Measurements from ENCODE around the gene SPON2.
A peak's percentile ranks its signal among the peaks of the same experiment; 100 is the strongest.
"Not testable (repeated sequence)": the region's sequence is repeated elsewhere in the genome, so short reads cannot be mapped to it uniquely, and the experiment has no call there.

The SPON2 gene

DNA sequence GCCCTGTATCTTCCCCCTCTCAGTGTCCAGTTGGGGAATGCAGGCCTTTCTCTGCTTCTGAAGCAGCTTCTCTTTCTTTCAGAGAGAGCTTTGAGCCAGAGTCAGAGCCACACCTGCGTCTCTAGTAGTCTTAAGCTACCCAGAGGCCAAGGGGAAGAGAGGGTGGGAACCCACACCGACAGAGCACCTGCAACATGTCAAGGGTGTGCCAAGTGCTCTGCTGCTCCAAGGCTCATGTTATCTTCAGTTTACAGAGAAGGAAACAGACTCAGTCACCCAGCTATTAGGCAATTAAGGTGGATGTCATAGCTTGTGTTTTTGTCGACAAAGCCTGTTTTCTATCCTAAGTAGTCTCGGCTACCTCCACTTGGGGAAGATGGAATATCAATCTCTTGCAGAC is 36.3 kb downstream of the SPON2 start:
- DNase-seq: no peak

DNA sequence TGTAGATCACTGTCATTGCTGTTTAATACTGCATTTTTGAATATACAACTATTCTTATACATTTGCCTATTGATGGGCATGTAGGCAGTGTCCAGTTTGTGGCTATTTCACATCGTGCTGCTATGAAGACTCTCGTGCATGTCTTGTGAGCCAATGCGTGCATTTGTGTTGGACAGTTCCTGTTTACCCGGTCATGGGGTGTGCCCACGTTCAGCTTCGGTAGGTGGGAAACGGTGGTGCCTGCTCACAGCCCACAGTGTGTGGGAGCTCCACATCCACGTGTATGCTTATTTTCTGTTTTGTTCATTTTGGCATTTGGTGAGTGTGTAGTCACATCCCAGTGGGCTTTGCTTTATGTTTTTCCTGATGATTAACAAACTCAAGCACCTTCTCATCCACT is 39.4 kb downstream of the SPON2 start:
- DNase-seq: no peak

DNA sequence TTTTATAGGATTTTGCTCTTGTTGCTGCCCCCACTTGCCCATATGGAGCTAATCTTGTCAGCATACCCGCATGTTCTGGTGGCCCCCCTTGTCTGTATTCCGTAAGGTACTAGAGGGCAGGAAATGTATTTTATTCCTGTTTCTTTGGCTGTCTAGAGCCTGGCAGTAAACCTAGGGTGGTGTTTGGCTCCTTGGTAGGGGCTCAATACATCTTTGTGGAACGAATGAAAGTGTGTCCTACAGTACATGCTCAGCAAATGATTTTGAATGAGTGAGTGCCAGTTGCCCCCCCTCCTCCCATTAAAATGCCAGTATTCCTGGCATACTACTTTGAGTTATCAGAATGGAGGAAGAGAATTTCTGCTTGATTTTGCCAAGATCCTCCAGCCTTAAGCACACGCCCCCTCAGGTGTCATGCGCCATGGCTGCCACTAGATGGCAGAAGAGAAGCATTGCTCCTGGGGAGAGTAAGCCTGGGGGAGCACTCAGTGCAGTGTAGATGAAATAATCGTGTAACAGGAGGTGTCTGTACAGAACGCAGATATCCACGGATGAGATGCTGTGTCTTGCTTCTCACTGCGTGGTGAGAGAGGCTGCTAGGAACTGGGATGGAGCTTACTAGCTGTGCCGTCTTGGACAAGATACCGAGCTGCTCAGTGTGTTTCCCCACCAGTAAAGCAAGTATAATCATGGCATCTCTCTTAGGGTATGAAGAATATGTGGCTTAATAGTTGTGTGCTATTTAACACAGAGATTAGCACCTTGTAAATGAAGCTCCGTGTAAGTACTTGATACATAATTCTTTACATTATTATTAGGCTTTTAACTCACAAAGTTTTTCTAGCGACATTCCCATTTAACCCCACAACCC is 41.8 kb downstream of the SPON2 start:
- peak; percentile 23 for DNase-seq

DNA sequence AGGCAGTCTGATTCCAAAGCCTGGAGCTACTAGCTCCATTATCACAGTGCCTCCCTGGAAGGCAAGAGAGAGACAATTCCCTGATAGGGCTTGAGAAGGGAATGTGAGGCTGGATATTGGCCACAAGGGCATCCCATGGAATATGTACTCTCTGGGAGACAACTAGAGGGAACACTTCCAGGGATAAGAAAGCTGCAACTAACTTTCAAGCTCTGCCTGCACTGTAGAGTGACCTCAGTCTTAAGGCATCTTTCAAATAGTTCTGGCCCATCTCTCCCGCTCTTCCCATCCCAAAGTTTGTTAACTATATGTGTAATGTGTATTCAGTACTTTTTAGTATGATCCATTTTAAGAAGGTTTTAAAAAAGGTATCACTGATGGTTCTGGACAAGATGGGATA is 45.9 kb downstream of the SPON2 start:
- DNase-seq: no peak

DNA sequence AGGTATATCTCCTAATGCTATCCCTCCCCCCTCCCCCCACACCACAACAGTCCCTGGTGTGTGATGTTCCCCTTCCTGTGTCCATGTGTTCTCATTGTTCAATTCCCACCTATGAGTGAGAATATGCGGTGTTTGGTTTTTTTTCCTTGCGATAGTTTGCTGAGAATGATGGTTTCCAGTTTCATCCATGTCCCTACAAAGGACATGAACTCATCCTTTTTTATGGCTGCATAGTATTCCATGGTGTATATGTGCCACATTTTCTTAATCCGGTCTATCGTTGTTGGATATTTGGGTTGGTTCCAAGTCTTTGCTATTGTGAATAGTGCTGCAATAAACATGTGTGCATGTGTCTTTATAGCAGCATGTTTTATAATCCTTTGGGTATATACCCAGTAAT is 46.9 kb downstream of the SPON2 start:
- not testable (repeated sequence) for DNase-seq

DNA sequence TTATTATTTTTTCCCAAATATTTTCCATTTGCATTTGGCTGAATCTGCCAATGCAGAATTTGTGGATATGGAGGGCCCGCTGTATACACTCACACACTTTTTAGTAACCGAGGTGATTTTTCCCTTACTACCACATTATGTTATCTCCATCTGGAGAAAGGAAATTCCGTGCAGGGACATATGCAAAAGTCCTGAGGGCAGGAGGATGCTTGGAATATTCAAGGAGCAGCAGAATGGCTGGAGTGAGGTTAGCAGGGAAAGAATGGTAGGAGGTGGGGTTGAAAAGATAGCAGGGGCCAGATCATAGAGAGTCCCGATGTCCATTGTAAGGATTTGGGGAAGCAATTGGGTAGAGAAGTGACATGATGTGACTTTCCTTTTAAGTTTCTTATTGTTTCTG is 47.6 kb downstream of the SPON2 start:
- DNase-seq: no peak

DNA sequence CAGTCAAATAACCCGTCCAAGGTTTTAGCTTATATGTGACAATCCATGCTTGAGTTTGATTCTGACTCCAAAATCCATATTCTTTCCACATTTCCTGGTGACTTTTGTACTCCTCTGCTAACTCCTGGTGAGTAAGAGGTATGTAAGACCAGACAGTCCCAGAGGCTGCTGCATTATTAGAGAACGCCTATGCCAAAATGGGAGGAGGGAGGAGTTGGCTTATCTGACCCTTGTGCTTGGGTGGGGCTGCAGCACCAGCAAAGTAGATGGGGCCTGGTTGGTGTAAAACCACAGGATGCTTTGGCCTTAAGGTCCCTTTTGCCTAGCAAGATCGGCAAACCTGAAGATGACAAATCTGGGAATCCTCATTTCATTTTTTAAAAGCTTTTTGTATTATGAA is 49.9 kb downstream of the SPON2 start:
- DNase-seq: no peak
